Right kidney (tissue), 1 donor: ENCODE measurements around the gene MAGI2.

Source experiments
- DNase-seq: peaks from one replicate; pipeline ENCODE4 v3.0.0-alpha.2; 2016

Gene MAGI2

GRCh38 chr7:78716876-78717275 is 736.6 kb downstream of the MAGI2 start:
- peak; percentile 6 for DNase-seq

GRCh38 chr7:78714356-78714755 is 739.1 kb downstream of the MAGI2 start:
- no peak for DNase-seq

- no peak for DNase-seq
Observed at GRCh38 chr7:78712111-78712510, 741.4 kb downstream of the MAGI2 start.

- no peak for DNase-seq
Observed at GRCh38 chr7:78709658-78710057, 743.8 kb downstream of the MAGI2 start.

GRCh38 chr7:78704504-78704903 is 749.0 kb downstream of the MAGI2 start:
- no peak for DNase-seq

- no peak for DNase-seq
Observed at GRCh38 chr7:78703391-78703790, 750.1 kb downstream of the MAGI2 start.

- DNase-seq, result no peak
Observed at GRCh38 chr7:78702770-78703169, 750.7 kb downstream of the MAGI2 start.

- DNase-seq, result no peak
Observed at GRCh38 chr7:78695826-78696225, 757.6 kb downstream of the MAGI2 start.

- no peak for DNase-seq
Observed at GRCh38 chr7:78691584-78691983, 761.9 kb downstream of the MAGI2 start.

- no peak for DNase-seq
Observed at GRCh38 chr7:78690174-78690573, 763.3 kb downstream of the MAGI2 start.

- DNase-seq, result no peak
Observed at GRCh38 chr7:78688376-78688775, 765.1 kb downstream of the MAGI2 start.

GRCh38 chr7:78686189-78686588 is 767.3 kb downstream of the MAGI2 start:
- no peak for DNase-seq

GRCh38 chr7:78684201-78684600 is 769.3 kb downstream of the MAGI2 start:
- DNase-seq, result no peak

- no peak for DNase-seq
Observed at GRCh38 chr7:78683566-78683965, 769.9 kb downstream of the MAGI2 start.

- no peak for DNase-seq
Observed at GRCh38 chr7:78679112-78679876, 774.2 kb downstream of the MAGI2 start.

- no peak for DNase-seq
Observed at GRCh38 chr7:78677391-78677790, 776.1 kb downstream of the MAGI2 start.

GRCh38 chr7:78675511-78675910 is 778.0 kb downstream of the MAGI2 start:
- DNase-seq, result no peak

- no peak for DNase-seq
Observed at GRCh38 chr7:78673272-78673671, 780.2 kb downstream of the MAGI2 start.

- DNase-seq, result no peak
Observed at GRCh38 chr7:78662939-78663338, 790.5 kb downstream of the MAGI2 start.

GRCh38 chr7:78649976-78650375 is 803.5 kb downstream of the MAGI2 start:
- DNase-seq, result no peak

- no peak for DNase-seq
Observed at GRCh38 chr7:78649236-78649635, 804.2 kb downstream of the MAGI2 start.

- DNase-seq, result no peak
Observed at GRCh38 chr7:78642751-78643150, 810.7 kb downstream of the MAGI2 start.

- DNase-seq, result no peak
Observed at GRCh38 chr7:78638364-78638763, 815.1 kb downstream of the MAGI2 start.

- no peak for DNase-seq
Observed at GRCh38 chr7:78636727-78637126, 816.7 kb downstream of the MAGI2 start.
